HL-60 (cell line): ENCODE data around the gene CNP.

Source experiments
- CTCF ChIP-seq: IDR thresholded peaks from one replicate; pipeline ENCODE4 v1.5.1; 2011; ENCODE audit warnings: low read length, control low read depth, inconsistent platforms; ENCODE audit not compliant: insufficient read depth
- POLR2AphosphoS5 ChIP-seq: IDR thresholded peaks from 2 replicates; pipeline ENCODE4 v1.6.1; 2012; ENCODE audit warnings: low read depth

- TF ChIP-seq CTCF (no peak), POLR2AphosphoS5 (no peak)
Measured at GRCh38 chr17:41985919-41986318, 19.3 kb downstream of the CNP start.
